ENCODE measurements around the gene NSMCE1.
A peak's percentile ranks its signal among the peaks of the same experiment; 100 is the strongest.

Gene NSMCE1

DNA sequence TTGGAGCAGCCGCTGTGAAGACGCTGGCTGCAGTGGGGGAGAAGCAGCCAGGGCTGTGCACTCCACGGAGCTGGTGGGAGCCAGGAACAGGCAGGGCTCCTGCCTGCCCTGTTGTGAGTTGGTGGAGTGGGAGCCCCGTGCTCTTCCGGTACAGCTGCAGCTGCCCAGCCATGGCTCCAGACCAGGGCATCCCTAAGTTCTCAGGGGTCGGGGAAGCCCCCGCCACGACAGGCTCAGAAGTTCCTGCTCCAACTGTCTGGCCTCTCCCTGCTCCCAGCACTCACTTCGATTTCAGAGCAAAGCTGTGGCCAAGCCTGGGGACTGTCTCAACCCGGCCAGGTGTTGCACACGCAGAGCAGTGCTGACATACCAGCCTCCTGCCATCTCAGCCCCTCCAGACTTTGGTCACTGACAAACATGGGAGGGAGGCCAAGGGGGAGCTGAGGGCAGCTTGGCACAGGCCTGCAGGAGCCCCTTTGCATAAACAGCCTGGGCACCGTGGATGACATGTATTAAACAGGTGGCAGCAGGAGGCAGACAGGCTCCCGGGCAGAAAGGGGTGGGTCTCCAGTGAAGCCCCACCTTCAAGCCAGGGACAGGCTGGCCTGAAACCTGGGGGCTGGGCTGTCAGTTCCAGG lies 79.1 kb downstream of the NSMCE1 start:
- DNase-seq, result no peak

DNA sequence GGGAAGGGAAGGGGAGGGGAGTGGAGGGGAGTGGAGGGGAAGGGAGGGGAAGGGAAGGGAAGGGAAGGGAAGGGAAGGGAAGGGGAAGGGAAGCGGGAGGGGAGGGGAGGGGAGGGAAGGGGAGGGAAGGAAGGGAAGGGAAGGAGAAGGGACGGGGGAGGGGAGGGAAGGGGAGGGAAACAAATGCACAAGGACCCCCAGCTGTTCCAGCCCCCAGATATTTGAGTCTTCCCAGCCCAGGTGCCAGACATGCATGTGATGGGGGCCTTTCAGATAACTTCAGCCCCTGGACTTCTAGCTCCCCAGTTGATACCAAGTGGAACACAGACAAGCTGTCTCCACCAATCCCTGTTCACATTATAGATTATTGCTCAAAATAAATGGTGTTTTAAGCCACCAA lies 79.9 kb downstream of the NSMCE1 start:
- no peak for DNase-seq

DNA sequence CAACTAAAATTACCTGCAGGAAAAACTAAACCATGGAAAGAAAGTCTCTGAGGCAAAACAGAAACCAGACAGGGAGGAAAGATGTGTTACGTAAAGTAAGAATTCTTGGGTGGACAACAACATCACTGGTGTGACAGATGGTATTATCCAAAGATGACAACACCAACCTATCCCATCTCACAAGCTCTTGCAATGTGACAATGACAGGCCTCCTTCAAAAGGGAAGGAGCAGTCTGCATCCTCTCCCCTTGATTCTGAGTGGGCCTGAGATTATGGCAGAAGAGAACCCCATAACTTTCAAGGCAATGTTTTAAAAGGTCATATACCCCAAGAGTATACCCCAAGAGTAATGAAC lies 82.8 kb downstream of the NSMCE1 start:
- no peak for DNase-seq

DNA sequence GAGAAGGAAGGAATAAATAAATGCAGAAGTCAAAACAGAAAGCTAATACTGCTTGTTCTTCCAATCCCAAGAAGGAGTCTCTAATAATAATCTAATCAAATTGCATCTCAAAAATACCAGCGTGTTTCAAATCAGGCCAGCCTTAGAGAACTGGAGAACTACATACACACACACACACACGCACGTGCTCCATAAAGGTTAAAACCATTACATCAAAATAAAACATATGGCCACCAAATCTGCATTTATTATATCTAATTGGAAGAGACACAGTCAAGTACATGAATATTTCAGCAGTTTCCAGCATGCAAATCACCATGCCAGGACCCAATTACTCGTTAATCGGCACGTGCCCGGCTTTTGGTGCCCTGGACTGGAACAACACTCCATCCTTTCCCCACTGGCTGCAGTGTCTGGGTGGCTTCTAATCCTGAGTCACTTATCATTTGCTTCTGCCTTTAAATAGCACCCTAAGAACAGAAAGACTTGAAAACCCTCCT lies 85.6 kb downstream of the NSMCE1 start:
- no peak for DNase-seq

DNA sequence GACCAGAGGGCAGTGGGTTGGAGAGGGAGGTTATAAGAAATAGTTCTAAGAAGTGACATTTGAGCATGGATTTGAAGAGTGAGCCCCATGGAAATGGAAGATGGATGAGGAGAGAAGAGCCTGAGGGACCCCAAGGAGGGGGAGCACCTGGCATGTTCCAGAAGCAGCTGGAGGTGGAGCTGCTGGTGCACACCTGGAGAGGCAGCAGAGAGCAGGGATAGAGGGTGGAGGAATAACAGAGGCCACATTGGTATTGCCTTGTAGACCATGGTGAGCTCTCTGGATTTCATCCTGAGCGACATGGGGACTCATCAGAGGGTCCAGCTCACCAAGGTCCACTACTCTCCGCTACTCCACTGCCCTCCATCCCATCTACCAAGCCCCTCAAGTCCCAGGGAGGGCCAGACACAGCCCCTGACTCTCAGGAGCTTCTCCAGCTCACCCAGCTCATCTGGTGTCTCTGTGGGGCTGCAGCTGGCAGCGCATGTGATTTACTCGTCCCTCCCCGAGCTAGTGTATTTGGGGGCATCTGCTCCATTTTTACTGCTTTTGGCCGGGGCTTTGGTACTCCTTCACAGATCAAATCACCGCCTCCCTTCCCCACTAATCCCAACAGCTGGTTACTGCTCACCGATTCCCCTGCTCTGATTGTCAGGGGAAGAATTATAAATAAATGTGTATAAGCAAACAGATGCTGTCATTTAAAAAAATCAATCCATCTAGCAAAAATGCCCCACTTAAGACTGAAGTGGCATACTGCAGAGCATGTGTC lies 87.4 kb downstream of the NSMCE1 start:
- DNase-seq, result no peak

- DNase-seq, result peak; percentile 71 to 75
These were observed 89.0 kb downstream of the NSMCE1 start for GRCh38 chr16:27179500-27180072.

DNA sequence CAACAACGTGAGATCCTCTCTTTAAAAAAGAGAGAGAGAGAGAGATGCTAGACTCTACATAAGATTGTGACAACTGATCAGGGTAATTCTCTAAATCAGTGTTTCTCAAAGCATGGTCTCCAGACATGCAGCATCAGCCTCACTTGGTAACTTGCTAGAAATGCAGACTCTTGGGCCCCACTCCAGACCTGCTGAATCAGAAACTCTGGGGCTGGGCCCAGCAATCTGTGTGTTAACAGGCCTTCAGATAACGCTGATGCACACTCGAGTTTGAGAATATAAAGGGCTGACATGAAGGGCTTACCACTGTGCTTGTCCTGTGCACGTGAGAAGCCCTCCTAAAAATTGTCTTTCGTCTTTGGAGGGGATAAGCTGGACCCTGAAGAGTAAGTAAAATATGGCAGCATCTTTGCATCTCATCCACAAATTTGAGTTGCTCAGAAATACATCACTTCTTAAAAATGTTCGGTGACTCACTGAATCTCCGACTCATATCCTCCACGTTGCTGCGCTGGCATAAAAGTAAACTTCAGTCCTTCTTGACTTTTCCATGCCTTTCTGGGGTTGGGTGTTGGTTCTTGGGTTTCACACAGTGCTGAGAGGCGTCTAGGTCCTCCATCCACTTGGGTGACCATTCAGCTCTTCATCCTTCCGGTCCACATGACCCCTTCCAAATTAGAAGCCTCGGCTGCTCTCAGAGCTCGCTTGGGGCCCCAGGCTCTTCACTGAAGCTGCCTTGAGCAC lies 91.4 kb downstream of the NSMCE1 start:
- no peak for DNase-seq

GRCh38 chr16:27175888-27176287 lies 92.7 kb downstream of the NSMCE1 start:
- no peak for DNase-seq
